Motor neuron (in vitro differentiated cells): ENCODE measurements around the gene C14orf39. TPM values are rescaled to one million over a fixed set of nuclear protein-coding genes. Genes with fewer than 3 reads are reported as not detected.

Experiments
- ATAC-seq, 8 experiments: fragments of 200-7000 bp; cut with Tn5 transposase; replicated peaks in 6 of 8; 2 replicates each; pipeline ENCODE4 v1.8.0; 2021; ENCODE audit warnings: mild to moderate bottlenecking in 8 of 8, moderate library complexity in 8 of 8
- H3K27ac ChIP-seq, 2 donors: fragments of 250-450 bp; sonication (Bioruptor Pico); 2 replicates each; pipeline ENCODE4 v1.9.0; 2021; ENCODE audit warnings: antibody characterized with exemption in 2 of 2, mild to moderate bottlenecking in 2 of 2, moderate library complexity in 1 of 2
- H3K4me1 ChIP-seq, 2 donors: fragments of 250-450 bp; sonication (Bioruptor Pico); replicated peaks in 1 of 2; 2 replicates each; pipeline ENCODE4 v1.6.1; 2021; ENCODE audit warnings: antibody characterized with exemption in 2 of 2, mild to moderate bottlenecking in 2 of 2, moderate library complexity in 1 of 2
- H3K4me3 ChIP-seq, 5 donors: fragments of 250-450 bp; sonication (Bioruptor Pico); 2 replicates each; pipeline ENCODE4 v1.9.0; 2021; ENCODE audit warnings: antibody characterized with exemption in 5 of 5, mild to moderate bottlenecking in 5 of 5, moderate library complexity in 4 of 5
- WGBS, 10 experiments: fragments of 450-650 bp; shearing (Covaris generic); methylation state at CpG; one replicate each; pipeline ENCODE4 v1.0.0; 2022; 5-methylcytosine and 5-hydroxymethylcytosine counted together
- in situ Hi-C, 9 experiments: fragments of 400-800 bp; cut with MboI; loops; one replicate each; pipeline ENCODE4 v1.15.0; 2021; ENCODE audit warnings: low sequenced_read_pairs in 9 of 9, low pct_unique_long_range_greater_than_20kb in 2 of 9; ENCODE audit not compliant: unreplicated experiment in 9 of 9
- total RNA-seq, 8 experiments: library from RNA; unstranded; fragments of 300-600 nt; gene quantifications; 2 replicates each; pipeline versions ENCODE4 v1.2.3 to v1.2.4, GENCODE V29; 2022

Gene C14orf39
- total RNA-seq, 8 experiments from 2014 or later, result 0.21 to 1.2 (median 0.41) TPM; not detected in 2

DNA sequence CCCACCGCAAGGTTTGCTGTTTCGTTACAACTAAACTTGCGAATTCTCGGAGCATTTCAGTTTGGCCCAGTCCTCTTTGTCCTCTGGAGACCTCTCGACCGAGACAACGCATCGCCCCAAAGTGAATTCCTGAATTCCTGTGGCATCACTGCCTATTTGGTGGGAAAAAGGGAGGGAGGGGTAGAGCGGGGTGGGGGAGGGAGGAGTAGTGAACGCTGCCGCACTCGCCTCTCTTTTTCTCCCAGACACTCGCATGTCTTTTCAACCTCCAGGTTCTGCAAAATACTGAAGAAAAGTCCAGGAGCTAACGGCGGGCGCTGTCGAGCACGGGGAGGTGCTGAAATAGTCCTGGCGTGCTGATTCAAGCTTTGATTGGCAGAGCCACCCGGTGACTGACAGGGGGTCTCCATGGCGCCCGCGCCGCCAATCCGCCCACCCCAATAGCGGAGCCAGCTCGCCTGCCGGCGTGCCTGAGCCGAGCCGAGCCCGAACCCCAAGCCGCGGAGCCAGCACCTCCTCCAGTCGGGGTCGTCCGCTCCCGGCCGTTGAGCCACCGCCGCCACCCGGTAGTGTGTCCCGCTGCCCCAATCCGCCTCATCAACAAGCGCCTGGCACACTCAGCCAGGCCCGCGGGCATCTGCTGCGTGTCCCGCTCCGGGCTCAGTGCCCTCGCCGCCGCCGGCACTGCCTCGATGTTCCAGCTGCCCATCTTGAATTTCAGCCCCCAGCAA lies 23.0 kb upstream of the C14orf39 start, which contains the start of gene SIX6:
TSS of gene SIX6 (plus strand) at position 440 of the 731 bp plus-strand sequence. CDS start at position 693, 253 bp downstream.
- peaks cover 0 to 15% of the 10 kb centered on the region in 2 donors for H3K4me1 ChIP-seq
- in situ Hi-C loops, result no loop called here
- peak in 6 of 8 experiments; percentile 26 to 77 (median 42) for ATAC-seq
- peak within 1 kb of the TSS in 4 of 5 donors; percentile 0 to 22 (median 11) for H3K4me3 ChIP-seq
- no peak within 1 kb of the TSS for H3K27ac ChIP-seq
- 0 to 23% (median 0%) methylated on average over 1 to 20 of the region's 55 CpGs; no CpG with 5 or more reads in 2 of the 10 experiments for WGBS, 10 experiments

DNA sequence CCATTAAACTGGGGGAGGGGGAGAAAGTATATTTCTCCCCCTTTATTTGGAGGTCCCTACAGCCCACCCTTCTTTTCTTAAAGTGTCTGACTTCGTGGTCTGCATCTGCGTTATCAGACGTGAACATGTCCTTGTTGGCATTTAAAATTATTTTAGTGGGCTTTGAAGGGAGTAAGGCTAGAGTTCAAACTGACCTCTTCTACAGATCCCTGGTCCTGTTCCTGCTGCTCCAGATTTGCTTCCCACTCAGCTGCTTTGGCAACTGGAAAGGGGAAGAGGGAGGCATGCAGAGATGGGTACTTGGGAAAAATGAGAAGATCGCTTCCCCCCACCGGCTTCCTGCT lies 22.5 kb upstream of the C14orf39 start:
- WGBS, 10 experiments, result 0 to 40% (median 6%) methylated on average over 1 to 5 of the region's 5 CpGs; no CpG with 5 or more reads in 2 of the 10 experiments
- no peak overlapping the region for H3K4me3 ChIP-seq
- no peak overlapping the region for H3K27ac ChIP-seq
- H3K4me1 ChIP-seq, result peaks cover 0 to 15% of the 10 kb centered on the region in 2 donors
- in situ Hi-C loops, result no loop called here
- no peak for ATAC-seq

DNA sequence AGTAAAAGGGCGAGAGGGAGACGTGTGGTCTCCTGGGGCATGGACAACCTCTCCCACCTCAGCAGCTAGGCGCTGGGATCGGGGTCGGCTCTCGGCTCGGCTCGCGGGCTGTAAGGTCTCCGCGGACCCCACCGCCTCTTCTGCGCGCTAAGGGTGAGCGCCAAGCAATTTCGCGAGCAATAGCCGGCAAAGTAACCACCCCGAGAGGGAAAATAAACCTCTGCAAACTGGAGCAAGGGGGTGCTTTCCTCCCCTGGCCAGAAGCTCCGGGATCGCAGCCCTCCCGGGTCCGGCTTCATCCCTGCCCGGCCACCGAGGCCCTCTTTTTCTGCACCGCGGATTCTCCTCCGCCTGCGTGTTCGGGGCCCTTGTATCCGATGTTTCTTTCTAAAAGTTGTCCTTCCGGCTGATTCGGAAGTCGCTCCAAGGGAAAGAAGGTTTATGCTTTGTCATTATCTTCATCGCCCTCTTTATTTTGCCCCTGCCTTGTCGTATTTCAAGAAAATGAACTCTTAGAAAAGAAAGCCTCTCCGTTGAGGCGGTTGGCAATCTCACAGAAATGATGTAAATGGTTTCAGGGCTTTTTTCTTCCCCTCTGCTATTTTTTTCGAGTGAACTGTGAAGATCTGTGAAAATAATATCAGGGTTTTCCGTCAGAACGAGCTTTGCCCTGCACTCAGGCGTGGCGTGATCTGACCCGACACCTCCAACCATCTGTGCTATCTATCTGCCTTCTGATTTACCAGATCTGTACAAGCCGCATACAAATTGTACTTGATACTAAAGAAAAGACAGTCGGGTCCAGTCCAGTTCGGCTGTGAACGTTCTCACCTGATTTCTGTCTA lies 21.3 kb upstream of the C14orf39 start:
- WGBS, 10 experiments, result 5 to 23% (median 6%) methylated on average over 3 to 31 of the region's 48 CpGs; no CpG with 5 or more reads in 2 of the 10 experiments
- Histone ChIP-seq H3K4me1 (peaks cover 0 to 15% of the 10 kb centered on the region in 2 donors), H3K4me3 (no peak overlapping the region), H3K27ac (no peak overlapping the region)
- ATAC-seq, result no peak
- in situ Hi-C loops, result no loop called here

DNA sequence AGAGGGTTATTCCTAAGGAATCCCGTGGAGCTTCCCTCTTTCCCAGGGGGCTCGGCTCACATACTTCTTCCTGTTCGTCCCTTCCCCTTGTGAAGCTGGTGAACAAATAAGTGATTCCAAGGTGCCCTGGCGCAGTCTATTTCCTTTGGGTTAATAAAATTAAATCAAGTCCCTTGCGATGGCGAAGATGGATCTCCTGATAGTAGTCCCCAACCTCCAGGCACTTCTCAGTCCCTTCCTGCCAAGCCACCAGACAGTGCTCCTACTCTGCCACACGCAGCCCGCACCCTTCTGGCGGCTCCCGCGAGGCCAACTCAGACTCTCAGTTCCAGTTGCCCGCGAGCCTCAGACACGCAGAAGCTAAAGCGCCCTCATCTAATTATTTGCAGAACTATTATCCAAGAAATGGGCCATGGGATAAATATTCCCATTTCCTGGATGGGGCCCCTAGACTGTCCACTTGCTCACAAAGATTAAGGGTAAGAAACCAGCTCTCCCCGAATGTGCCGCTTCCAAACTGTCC lies 20.7 kb upstream of the C14orf39 start:
- Histone ChIP-seq H3K4me1 (peaks cover 0 to 15% of the 10 kb centered on the region in 2 donors), H3K27ac (no peak overlapping the region), H3K4me3 (no peak overlapping the region)
- 0 to 11% (median 5%) methylated on average over 2 to 15 of the region's 17 CpGs; no CpG with 5 or more reads in 3 of the 10 experiments for WGBS, 10 experiments
- in situ Hi-C loops, result no loop called here
- no peak for ATAC-seq

DNA sequence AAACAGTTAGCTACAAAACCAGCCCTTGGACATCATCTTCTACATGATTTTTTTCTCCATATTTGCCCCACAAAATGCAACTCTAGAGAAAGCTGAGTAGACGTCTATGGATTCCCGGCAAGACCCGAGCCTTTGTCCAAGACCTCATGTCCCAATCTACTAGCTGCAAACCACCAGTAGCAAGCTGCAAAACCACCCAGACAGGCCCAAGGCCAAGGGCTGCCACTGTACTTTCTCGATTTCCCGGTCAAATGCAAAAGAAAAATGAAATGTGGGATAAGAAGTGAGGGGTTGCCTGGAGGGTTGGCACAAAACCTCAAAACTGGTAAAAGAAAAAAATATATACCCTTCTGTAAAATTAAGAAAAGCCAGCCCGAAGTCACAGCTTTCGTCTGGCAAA lies 20.1 kb upstream of the C14orf39 start:
- H3K4me3 ChIP-seq, result no peak overlapping the region
- WGBS, 10 experiments, result 0 to 40% (median 3%) methylated on average over 1 to 7 of the region's 7 CpGs; no CpG with 5 or more reads in 1 of the 10 experiments
- no peak overlapping the region for H3K27ac ChIP-seq
- ATAC-seq, result no peak
- peaks cover 0 to 15% of the 10 kb centered on the region in 2 donors for H3K4me1 ChIP-seq
- in situ Hi-C loops, result no loop called here

DNA sequence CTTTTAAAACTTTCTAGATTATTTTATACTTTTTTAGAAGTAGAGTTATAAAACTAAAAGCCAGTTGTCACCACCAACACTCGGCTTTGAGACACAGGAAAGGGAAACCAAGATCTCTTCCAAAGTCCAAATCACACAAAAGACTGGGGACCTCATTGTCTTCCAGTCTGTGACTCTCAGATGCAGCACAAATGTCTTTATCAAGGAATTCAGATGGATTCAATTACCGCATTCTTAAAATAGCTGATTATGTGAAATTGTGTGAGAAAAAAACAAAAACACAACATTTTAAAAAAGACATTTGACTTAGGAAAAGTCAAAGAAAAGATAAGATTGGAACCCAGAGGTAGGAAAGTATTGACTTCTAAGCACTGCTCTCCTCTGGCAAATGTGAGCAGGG lies 19.6 kb upstream of the C14orf39 start:
- in situ Hi-C loops, result no loop called here
- no peak for ATAC-seq
- peaks cover 0 to 15% of the 10 kb centered on the region in 2 donors for H3K4me1 ChIP-seq
- H3K4me3 ChIP-seq, result no peak overlapping the region
- WGBS, 10 experiments, result 0 to 41% (median 14%) methylated on average over 2 of the region's 2 CpGs
- no peak overlapping the region for H3K27ac ChIP-seq

DNA sequence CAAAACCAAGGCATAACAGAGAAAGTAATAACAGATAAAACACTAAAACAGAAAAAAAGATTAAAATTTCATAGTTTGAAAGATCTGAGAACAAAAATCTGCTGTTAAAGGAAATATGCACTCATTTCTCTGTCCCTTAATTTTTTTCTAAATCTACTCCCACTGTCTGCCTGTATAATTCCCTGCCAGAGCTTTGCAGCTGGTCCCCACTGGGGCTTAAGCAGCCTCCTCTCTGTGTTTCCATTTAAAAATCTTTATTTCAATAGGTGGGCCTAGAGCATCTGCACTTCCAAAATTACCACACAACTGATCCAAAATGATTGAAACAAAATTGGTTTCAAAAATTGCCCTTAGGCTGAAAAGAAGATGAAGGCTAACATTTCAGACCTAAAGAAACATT lies 16.7 kb upstream of the C14orf39 start:
- in situ Hi-C loops, result no loop called here
- H3K27ac ChIP-seq, result no peak overlapping the region
- peaks cover 0 to 6% of the 10 kb centered on the region in 2 donors for H3K4me1 ChIP-seq
- no peak overlapping the region for H3K4me3 ChIP-seq
- ATAC-seq, result no peak

DNA sequence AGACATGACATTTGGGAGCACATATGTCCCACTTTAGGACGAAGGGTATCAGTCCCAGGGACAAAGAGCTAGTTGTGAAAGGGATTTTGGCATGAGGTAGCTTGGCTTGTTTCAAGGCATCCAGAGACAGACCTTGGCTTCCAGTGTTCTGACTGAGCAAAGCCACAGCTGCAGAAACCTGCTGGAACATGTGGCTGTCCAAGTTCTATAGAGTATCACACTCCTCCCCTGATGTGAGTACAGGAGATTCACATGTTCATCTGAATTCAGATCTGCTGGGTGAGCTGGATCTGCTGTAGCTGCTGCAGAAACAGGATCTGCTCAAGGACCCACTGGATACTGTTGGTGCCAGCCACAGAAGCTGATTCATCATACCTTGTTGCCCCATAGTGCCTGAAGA lies 10.1 kb upstream of the C14orf39 start:
- no peak for ATAC-seq
- Histone ChIP-seq H3K27ac (no peak overlapping the region), H3K4me1 (no peaks in the 10 kb centered on the region), H3K4me3 (no peak overlapping the region)
- in situ Hi-C loops, result no loop called here
- WGBS, 10 experiments, result 10 to 88% (median 55%) methylated on average over 1 of the region's 1 CpG; no CpG with 5 or more reads in 4 of the 10 experiments

DNA sequence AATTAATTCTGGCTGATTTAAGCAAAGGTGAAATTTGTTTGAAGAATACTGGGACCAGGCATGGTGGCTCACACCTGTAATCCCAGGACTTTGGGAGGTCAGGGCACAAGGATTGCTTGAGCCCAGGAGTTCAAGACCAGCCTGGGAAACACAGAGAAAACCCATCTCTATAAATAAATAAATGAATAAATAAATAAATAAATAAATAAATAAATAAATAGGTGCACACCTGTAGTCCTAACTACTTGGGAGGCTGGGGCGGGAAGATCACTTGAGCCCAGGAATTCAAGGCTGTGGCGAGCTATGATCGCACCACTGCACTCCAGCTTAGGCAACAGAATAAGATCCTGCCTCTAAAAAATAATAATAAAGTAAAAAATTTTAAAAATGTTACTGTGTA lies 4.4 kb upstream of the C14orf39 start:
- 30 to 100% (median 82%) methylated on average over 1 to 3 of the region's 3 CpGs; no CpG with 5 or more reads in 5 of the 10 experiments for WGBS, 10 experiments
- peaks cover 0 to 3% of the 10 kb centered on the region in 2 donors for H3K4me1 ChIP-seq
- ATAC-seq, result no peak
- no peak overlapping the region for H3K4me3 ChIP-seq
- in situ Hi-C loops, result no loop called here
- H3K27ac ChIP-seq, result no peak overlapping the region

DNA sequence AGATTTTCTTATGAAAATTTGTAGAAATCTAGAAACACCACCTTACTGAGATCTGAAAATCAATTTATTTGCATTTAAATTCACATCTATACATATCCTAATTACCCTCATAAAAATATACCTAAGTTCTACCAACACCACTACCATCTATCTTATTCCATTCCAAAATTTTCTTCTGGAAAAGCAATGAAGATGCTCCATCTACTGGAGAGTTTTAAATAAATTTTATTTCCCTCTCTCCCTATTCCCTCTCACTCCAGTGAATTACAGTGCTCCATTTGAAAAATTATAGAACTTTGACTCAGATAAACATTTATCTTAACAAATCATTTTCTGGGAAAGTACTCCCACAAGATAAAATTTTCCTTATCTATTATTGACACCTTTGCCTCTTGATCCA lies 2.3 kb upstream of the C14orf39 start:
- H3K4me1 ChIP-seq, result peaks cover 0 to 3% of the 10 kb centered on the region in 2 donors
- in situ Hi-C loops, result no loop called here
- ATAC-seq, result peak in 1 of 8 experiments; percentile 38
- no peak overlapping the region for H3K4me3 ChIP-seq
- no peak overlapping the region for H3K27ac ChIP-seq

DNA sequence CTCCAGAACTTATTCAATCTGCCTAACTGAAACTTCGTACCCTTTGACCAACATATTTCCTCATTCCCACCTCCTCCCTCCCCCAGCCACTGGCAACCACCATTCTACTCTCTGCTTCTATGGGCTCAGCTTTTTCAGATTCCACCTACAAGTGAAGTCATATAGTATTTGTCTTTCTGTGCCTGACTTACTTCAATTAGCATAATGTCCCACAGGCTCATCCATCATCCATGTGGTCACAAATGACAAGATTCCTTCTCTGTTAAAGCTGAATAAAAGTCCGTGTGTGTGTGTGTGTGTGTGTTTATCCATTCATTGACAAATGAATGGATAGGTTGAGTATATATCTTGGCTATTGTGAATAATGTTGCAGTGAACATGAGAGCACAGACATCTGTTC lies 1.3 kb upstream of the C14orf39 start:
- in situ Hi-C loops, result no loop called here
- WGBS, 10 experiments, result 0 to 83% (median 40%) methylated on average over 1 to 2 of the region's 2 CpGs; no CpG with 5 or more reads in 4 of the 10 experiments
- no peak overlapping the region for H3K27ac ChIP-seq
- peaks cover 0 to 3% of the 10 kb centered on the region in 2 donors for H3K4me1 ChIP-seq
- ATAC-seq, result no peak
- no peak overlapping the region for H3K4me3 ChIP-seq

DNA sequence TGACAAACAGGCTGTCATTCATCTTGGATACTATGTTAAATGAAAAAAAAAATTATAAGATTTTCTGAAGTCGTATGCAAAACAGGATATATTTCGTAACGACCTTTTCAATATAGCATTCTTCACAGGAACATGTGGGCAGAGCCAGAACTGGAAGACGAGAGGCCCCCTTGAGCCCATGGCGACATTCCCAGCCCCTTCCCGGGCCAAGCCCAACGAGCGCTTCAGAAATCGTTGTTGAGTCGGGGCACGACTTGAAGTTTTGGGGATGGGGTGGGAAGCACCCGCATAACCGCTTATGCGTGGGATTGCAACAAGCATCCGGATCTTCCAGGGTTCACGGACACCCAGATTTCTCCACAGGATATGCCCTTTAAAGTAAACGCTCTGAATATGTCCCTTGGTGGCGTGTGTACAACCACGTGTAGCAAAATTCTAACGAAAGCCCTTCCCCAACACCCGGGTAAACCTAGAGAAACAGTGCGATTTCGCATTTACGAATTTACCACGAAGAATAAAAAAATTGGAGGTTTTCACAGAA lies 736 bp downstream of the C14orf39 start:
- in situ Hi-C loops, result no loop called here
- Histone ChIP-seq H3K4me3 (peak overlapping the region; percentile 57 to 67 (median 64)), H3K27ac (no peak overlapping the region), H3K4me1 (peaks cover 0 to 3% of the 10 kb centered on the region in 2 donors)
- ATAC-seq, result peak in 2 of 8 experiments; percentile 2 to 18
- 5 to 23% (median 9%) methylated on average over 7 to 14 of the region's 25 CpGs; no CpG with 5 or more reads in 3 of the 10 experiments for WGBS, 10 experiments

DNA sequence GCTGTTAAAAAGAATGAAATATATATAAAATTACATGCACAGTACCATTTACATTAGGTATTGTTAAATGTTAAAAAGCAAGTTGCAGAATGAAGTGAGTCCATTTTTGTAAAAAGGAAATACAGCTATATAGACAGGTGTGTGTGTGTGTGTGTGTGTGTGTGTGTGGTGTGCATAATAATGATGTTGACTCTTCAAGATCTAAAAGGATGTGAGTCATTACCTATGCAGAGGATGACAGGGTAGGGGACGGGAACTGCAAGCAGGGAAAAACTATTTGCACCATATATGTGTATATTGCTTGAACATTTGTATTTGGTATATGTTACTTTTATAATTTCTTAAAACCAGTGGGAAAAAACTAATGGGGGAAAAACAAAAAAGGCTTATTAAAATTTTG lies 3.1 kb downstream of the C14orf39 start:
- H3K4me1 ChIP-seq, result peaks cover 0 to 3% of the 10 kb centered on the region in 2 donors
- no peak for ATAC-seq
- in situ Hi-C loops, result no loop called here
- H3K27ac ChIP-seq, result no peak overlapping the region
- 0 to 100% (median 85%) methylated on average over 1 of the region's 1 CpG; no CpG with 5 or more reads in 1 of the 10 experiments for WGBS, 10 experiments
- no peak overlapping the region for H3K4me3 ChIP-seq
